D721Med (cell line): Measurements from ENCODE around the gene PIEZO1.

Experiments used
- DNase-seq: peaks from one replicate; pipeline ENCODE4 v3.0.0; 2011; ENCODE audit warnings: low spot score; ENCODE audit not compliant: insufficient read length
- FAIRE-seq: peaks from 2 replicates; lab custom pipeline; 2011; peaks lifted over from hg19 to GRCh38; lab: Jason Lieb, UNC
- CTCF ChIP-seq: IDR thresholded peaks from 2 replicates; pipeline ENCODE4 v1.5.1; 2012; ENCODE audit warnings: mild to moderate bottlenecking, control low read depth; ENCODE audit not compliant: insufficient read depth; ENCODE audit errors: missing control alignments

PIEZO1 gene

GRCh38 chr16:88810166-88810911, 25.3 kb upstream of the PIEZO1 start:
- TF ChIP-seq CTCF: no peak
- FAIRE-seq: no peak
- DNase-seq: no peak

- FAIRE-seq: no peak
- no peak for DNase-seq
- no peak for TF ChIP-seq CTCF
These were observed 24.7 kb upstream of the PIEZO1 start for GRCh38 chr16:88809676-88810165.

GRCh38 chr16:88809068-88809675, 24.2 kb upstream of the PIEZO1 start:
- FAIRE-seq (no peak), DNase-seq (no peak)
- TF ChIP-seq CTCF: no peak

GRCh38 chr16:88807626-88808453, 22.8 kb upstream of the PIEZO1 start:
- no peak for FAIRE-seq
- no peak for TF ChIP-seq CTCF
- DNase-seq: no peak

- DNase-seq (no peak), FAIRE-seq (no peak)
- TF ChIP-seq CTCF: no peak
These were observed 22.2 kb upstream of the PIEZO1 start for GRCh38 chr16:88807142-88807625.

- FAIRE-seq (no peak), DNase-seq (no peak)
- TF ChIP-seq CTCF: no peak
These were observed 21.6 kb upstream of the PIEZO1 start for GRCh38 chr16:88806491-88807111.
